Eye (tissue), 1 donor: ENCODE results near the gene TOM1L2.

Experiments used
- DNase-seq: peaks from one replicate; pipeline ENCODE4 v3.0.0-alpha.2; 2015

Gene TOM1L2

DNA sequence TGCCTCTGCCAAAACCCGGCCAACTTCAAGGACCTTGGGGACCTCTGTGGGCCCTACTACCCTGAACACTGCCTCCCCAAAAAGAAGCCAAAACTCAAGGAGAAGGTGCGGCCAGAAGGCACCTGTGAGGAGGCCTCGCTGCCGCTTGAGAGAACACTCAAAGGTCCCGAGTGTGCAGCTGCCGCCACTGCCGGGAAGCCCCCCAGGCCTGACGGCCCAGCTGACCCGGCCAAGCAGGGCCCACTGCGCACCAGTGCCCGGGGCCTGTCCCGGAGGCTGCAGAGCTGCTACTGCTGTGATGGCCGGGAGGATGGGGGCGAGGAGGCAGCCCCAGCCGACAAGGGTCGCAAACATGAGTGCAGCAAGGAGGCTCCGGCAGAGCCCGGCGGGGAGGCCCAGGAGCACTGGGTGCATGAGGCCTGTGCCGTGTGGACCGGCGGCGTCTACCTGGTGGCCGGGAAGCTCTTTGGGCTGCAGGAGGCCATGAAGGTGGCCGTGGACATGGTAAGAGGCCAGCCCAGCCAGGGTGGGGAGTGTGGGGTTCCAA is 174.1 kb downstream of the TOM1L2 start:
- DNase-seq, result no peak

- no peak for DNase-seq
Observed at GRCh38 chr17:17797119-17797809, 174.9 kb downstream of the TOM1L2 start.

DNA sequence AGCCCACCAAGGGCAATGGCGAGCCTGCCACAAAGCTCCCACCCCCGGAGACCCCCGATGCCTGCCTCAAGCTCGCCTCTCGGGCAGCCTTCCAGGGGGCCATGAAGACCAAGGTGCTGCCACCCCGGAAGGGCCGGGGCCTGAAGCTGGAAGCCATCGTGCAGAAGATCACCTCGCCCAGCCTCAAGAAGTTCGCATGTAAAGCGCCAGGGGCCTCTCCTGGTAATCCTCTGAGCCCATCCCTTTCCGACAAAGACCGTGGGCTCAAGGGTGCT is 175.5 kb downstream of the TOM1L2 start:
- DNase-seq, result no peak

- no peak for DNase-seq
Observed at GRCh38 chr17:17795946-17796786, 176.0 kb downstream of the TOM1L2 start.

GRCh38 chr17:17795296-17795695 is 176.9 kb downstream of the TOM1L2 start:
- DNase-seq, result no peak

GRCh38 chr17:17794382-17794781 is 177.8 kb downstream of the TOM1L2 start:
- DNase-seq, result no peak
